ENCODE data around the gene MYOM3.

MYOM3 gene

DNA sequence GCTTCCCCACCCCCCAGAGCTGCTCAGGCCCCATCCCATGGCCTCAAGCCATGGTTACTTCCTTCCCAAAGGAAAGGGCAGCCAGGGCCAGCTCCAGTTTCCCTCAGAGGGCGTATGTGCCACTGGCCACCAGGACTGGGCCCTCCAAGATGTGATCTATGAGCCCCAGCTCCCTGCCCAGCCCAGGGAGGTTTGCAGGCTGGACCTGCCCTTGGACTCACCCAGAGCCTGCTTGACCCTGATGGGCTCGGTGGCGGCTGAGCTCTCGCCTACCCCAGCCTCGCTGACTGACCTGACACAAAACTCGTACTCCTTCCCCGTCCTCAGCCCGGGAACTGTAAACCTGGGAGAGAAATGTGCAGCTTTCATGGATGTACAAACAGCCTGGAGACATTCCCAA is 29.6 kb downstream of the MYOM3 start:
- Histone ChIP-seq H3K4me1 (ENCODE audit: insufficient read depth, low read length, severe bottlenecking) (no peaks in the 10 kb centered on the region), H2AFZ (ENCODE audit: low read length) (no peak overlapping the region), H3K27ac (ENCODE audit: low read depth, low read length, poor library complexity, severe bottlenecking) (no peak overlapping the region), H3K9ac (ENCODE audit: low read length) (no peak overlapping the region), H3K79me2 (ENCODE audit: insufficient read depth, low read length) (no peaks in the 10 kb centered on the region), H3K4me3 (ENCODE audit: low read depth, low read length, poor library complexity, severe bottlenecking) (no peak overlapping the region), H3K9me2 (ENCODE audit: low read depth, low read length) (no peaks in the 10 kb centered on the region), H4K20me1 (ENCODE audit: insufficient read depth, low read length) (no peaks in the 10 kb centered on the region), H3K27me3 (ENCODE audit: insufficient read depth, low read length) (0 out of 2 replicates have a peak, but pooled peaks cover 10% of the 10 kb centered on the region), H3K36me3 (ENCODE audit: insufficient read depth, low read length) (no peaks in the 10 kb centered on the region), H3F3A (ENCODE audit: insufficient read depth, low read length) (no peaks in the 10 kb centered on the region), H3K4me2 (ENCODE audit: low read length) (no peak overlapping the region), H3K9me3 (ENCODE audit: low read length) (no peaks in the 10 kb centered on the region)
- TF ChIP-seq, protein P1, sequence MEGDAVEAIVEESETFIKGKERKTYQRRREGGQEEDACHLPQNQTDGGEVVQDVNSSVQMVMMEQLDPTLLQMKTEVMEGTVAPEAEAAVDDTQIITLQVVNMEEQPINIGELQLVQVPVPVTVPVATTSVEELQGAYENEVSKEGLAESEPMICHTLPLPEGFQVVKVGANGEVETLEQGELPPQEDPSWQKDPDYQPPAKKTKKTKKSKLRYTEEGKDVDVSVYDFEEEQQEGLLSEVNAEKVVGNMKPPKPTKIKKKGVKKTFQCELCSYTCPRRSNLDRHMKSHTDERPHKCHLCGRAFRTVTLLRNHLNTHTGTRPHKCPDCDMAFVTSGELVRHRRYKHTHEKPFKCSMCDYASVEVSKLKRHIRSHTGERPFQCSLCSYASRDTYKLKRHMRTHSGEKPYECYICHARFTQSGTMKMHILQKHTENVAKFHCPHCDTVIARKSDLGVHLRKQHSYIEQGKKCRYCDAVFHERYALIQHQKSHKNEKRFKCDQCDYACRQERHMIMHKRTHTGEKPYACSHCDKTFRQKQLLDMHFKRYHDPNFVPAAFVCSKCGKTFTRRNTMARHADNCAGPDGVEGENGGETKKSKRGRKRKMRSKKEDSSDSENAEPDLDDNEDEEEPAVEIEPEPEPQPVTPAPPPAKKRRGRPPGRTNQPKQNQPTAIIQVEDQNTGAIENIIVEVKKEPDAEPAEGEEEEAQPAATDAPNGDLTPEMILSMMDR (IDR thresholded peaks at IDR 0.05; ENCODE audit: low read length), result no peak

DNA sequence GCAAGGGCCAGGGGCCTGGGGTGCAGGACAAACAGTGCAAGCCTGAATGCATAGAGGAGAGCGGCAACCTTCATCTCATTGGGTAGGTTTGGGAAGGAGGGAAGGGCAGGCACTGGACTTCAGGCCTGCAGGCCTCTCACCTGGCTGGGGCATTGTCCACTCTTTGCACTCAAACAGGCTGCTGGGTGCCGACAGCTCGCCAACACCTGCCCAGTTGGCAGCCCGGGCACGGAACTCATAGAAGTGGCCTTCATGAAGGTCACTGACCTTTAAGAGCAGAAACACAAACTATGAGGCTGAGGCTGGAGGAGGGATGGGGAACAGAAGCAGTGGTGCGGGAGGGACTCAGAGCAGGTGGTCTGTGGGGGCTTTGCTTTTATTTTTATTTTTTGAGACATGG is 30.7 kb downstream of the MYOM3 start:
- H3K4me2 ChIP-seq (ENCODE audit: low read length), result no peak overlapping the region
- H3K9me2 ChIP-seq (ENCODE audit: low read depth, low read length), result no peaks in the 10 kb centered on the region
- H2AFZ ChIP-seq (ENCODE audit: low read length), result no peak overlapping the region
- no peaks in the 10 kb centered on the region for H3K79me2 ChIP-seq (ENCODE audit: insufficient read depth, low read length)
- no peak overlapping the region for H3K9ac ChIP-seq (ENCODE audit: low read length)
- no peaks in the 10 kb centered on the region for H3K4me1 ChIP-seq (ENCODE audit: insufficient read depth, low read length, severe bottlenecking)
- H3K4me3 ChIP-seq (ENCODE audit: low read depth, low read length, poor library complexity, severe bottlenecking), result no peak overlapping the region
- no peaks in the 10 kb centered on the region for H4K20me1 ChIP-seq (ENCODE audit: insufficient read depth, low read length)
- H3F3A ChIP-seq (ENCODE audit: insufficient read depth, low read length), result no peaks in the 10 kb centered on the region
- no peaks in the 10 kb centered on the region for H3K36me3 ChIP-seq (ENCODE audit: insufficient read depth, low read length)
- TF ChIP-seq, protein P1 (IDR thresholded peaks at IDR 0.05; ENCODE audit: low read length), result no peak
- no peak for TF ChIP-seq EZH2 (IDR thresholded peaks at IDR 0.05; ENCODE audit: borderline replicate concordance, low read length)
- H3K9me3 ChIP-seq (ENCODE audit: low read length), result no peaks in the 10 kb centered on the region
- H3K27me3 ChIP-seq (ENCODE audit: insufficient read depth, low read length), result no peaks in the 10 kb centered on the region
- H3K27ac ChIP-seq (ENCODE audit: low read depth, low read length, poor library complexity, severe bottlenecking), result no peak overlapping the region

DNA sequence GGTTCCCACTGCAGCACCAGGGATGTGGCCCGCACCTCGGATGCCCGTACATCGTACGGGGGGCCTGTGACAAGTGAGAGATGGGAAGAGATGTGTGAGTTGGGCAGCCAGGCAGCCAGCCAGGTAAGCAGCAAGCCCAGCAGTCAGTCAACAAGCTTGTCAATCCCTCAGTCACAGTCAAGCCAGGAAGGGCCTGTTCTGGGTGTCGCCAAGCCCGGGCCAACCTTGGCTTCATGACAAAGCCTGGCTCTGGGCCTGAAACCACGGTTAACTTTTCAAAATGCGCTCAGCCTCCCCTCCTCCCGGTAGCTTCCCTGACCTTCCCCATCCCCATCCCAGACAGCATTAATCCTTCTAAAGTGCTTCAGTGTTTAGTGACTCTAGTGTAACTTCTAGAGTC is 31.8 kb downstream of the MYOM3 start:
- Histone ChIP-seq H2AFZ (ENCODE audit: low read length) (no peak overlapping the region), H4K20me1 (ENCODE audit: insufficient read depth, low read length) (no peaks in the 10 kb centered on the region), H3K36me3 (ENCODE audit: insufficient read depth, low read length) (no peaks in the 10 kb centered on the region), H3K4me1 (ENCODE audit: insufficient read depth, low read length, severe bottlenecking) (no peaks in the 10 kb centered on the region), H3K9me3 (ENCODE audit: low read length) (no peaks in the 10 kb centered on the region), H3K9ac (ENCODE audit: low read length) (no peak overlapping the region), H3K4me2 (ENCODE audit: low read length) (no peak overlapping the region), H3K4me3 (ENCODE audit: low read depth, low read length, poor library complexity, severe bottlenecking) (no peak overlapping the region), H3F3A (ENCODE audit: insufficient read depth, low read length) (no peaks in the 10 kb centered on the region), H3K27me3 (ENCODE audit: insufficient read depth, low read length) (no peaks in the 10 kb centered on the region), H3K9me2 (ENCODE audit: low read depth, low read length) (no peaks in the 10 kb centered on the region), H3K79me2 (ENCODE audit: insufficient read depth, low read length) (no peaks in the 10 kb centered on the region), H3K27ac (ENCODE audit: low read depth, low read length, poor library complexity, severe bottlenecking) (no peak overlapping the region)
- no peak for TF ChIP-seq EZH2 (IDR thresholded peaks at IDR 0.05; ENCODE audit: borderline replicate concordance, low read length)
- TF ChIP-seq, protein P1 (IDR thresholded peaks at IDR 0.05; ENCODE audit: low read length), result no peak

All from OCI-LY1 (cell line).